Osteocyte (in vitro differentiated cells): ENCODE results near the gene SERTAD2. TPM values are rescaled to one million over a fixed set of nuclear protein-coding genes. Genes with fewer than 3 reads are reported as not detected.

Source experiments
- DNase-seq: peaks from one replicate; pipeline ENCODE4 v3.0.0; 2021; ENCODE audit warnings: mixed read lengths; ENCODE audit not compliant: unreplicated experiment; ENCODE audit errors: extremely low spot score
- H3K27ac Mint-ChIP-seq: one replicate; pipeline ENCODE4 v1.8.0; 2021; ENCODE audit warnings: mild to moderate bottlenecking, mixed read lengths; ENCODE audit not compliant: unreplicated experiment
- H3K27me3 Mint-ChIP-seq: one replicate; pipeline ENCODE4 v1.8.0; 2021; ENCODE audit warnings: mixed read lengths; ENCODE audit not compliant: unreplicated experiment
- H3K36me3 Mint-ChIP-seq: one replicate; pipeline ENCODE4 v1.8.0; 2021; ENCODE audit warnings: mixed read lengths; ENCODE audit not compliant: unreplicated experiment
- H3K4me1 Mint-ChIP-seq: one replicate; pipeline ENCODE4 v1.8.0; 2021; ENCODE audit warnings: mixed read lengths; ENCODE audit not compliant: unreplicated experiment
- H3K4me3 Mint-ChIP-seq: one replicate; pipeline ENCODE4 v1.8.0; 2021; ENCODE audit warnings: mild to moderate bottlenecking, moderate library complexity, mixed read lengths; ENCODE audit not compliant: unreplicated experiment
- H3K9me3 Mint-ChIP-seq: one replicate; pipeline ENCODE4 v1.8.0; 2021; ENCODE audit warnings: mixed read lengths; ENCODE audit not compliant: unreplicated experiment
- CTCF ChIP-seq: fragments of 200-600 bp; sonication (generic); IDR thresholded peaks from 2 replicates; pipeline ENCODE4 v1.5.0; 2021; ENCODE audit warnings: antibody characterized with exemption, mild to moderate bottlenecking, moderate library complexity
- total RNA-seq: library from RNA; stranded (reverse); gene quantifications from 2 replicates; pipeline ENCODE4 v1.2.1, GENCODE V29; 2021

The SERTAD2 gene
- total RNA-seq, 1 donor from 2014 or later, result 17.4 TPM

GRCh38 chr2:64639691-64640090 lies 14.0 kb downstream of the SERTAD2 start:
- Mint-ChIP-seq H3K9me3 (no peaks in the 10 kb centered on the region), H3K27me3 (no peaks in the 10 kb centered on the region), H3K27ac (peak overlapping the region; percentile 7), H3K4me3 (no peak overlapping the region), H3K4me1 (peaks cover 61% of the 10 kb centered on the region), H3K36me3 (peaks cover 6% of the 10 kb centered on the region)
- TF ChIP-seq CTCF, result no peak
- DNase-seq, result no peak

GRCh38 chr2:64638502-64639120 lies 15.1 kb downstream of the SERTAD2 start:
- Mint-ChIP-seq H3K4me3 (no peak overlapping the region), H3K4me1 (peaks cover 51% of the 10 kb centered on the region), H3K27me3 (no peaks in the 10 kb centered on the region), H3K9me3 (no peaks in the 10 kb centered on the region), H3K36me3 (peaks cover 6% of the 10 kb centered on the region), H3K27ac (no peak overlapping the region)
- DNase-seq, result no peak
- TF ChIP-seq CTCF, result no peak

- no peaks in the 10 kb centered on the region for H3K27me3 Mint-ChIP-seq
- TF ChIP-seq CTCF, result no peak
- no peaks in the 10 kb centered on the region for H3K9me3 Mint-ChIP-seq
- H3K4me1 Mint-ChIP-seq, result peaks cover 51% of the 10 kb centered on the region
- DNase-seq, result no peak
- no peak overlapping the region for H3K4me3 Mint-ChIP-seq
- no peak overlapping the region for H3K27ac Mint-ChIP-seq
- H3K36me3 Mint-ChIP-seq, result peaks cover 8% of the 10 kb centered on the region
Measured at GRCh38 chr2:64637931-64638330, 15.8 kb downstream of the SERTAD2 start.

GRCh38 chr2:64637000-64637635 lies 16.6 kb downstream of the SERTAD2 start:
- Mint-ChIP-seq H3K4me1 (peaks cover 49% of the 10 kb centered on the region), H3K27me3 (no peaks in the 10 kb centered on the region), H3K36me3 (peaks cover 12% of the 10 kb centered on the region), H3K9me3 (no peaks in the 10 kb centered on the region), H3K4me3 (no peak overlapping the region), H3K27ac (peak overlapping the region; percentile 3)
- DNase-seq, result no peak
- no peak for TF ChIP-seq CTCF

- no peaks in the 10 kb centered on the region for H3K9me3 Mint-ChIP-seq
- peak overlapping the region; percentile 3 for H3K27ac Mint-ChIP-seq
- DNase-seq, result no peak
- H3K27me3 Mint-ChIP-seq, result no peaks in the 10 kb centered on the region
- no peak overlapping the region for H3K4me3 Mint-ChIP-seq
- H3K4me1 Mint-ChIP-seq, result peaks cover 40% of the 10 kb centered on the region
- TF ChIP-seq CTCF, result no peak
- peaks cover 12% of the 10 kb centered on the region for H3K36me3 Mint-ChIP-seq
Measured at GRCh38 chr2:64635976-64636911, 17.5 kb downstream of the SERTAD2 start.
